Activated CD8-positive, alpha-beta memory T cell treated with anti-CD3 and anti-CD28 coated beads, Interleukin-2, amount 50 U/mL, for 24 hours (primary cell): ENCODE data around the gene ROBO3.

Experiments
- DNase-seq: peaks from one replicate; pipeline ENCODE4 v3.0.0-alpha.2; 2020; ENCODE audit errors: extremely low read depth

ROBO3 gene, protein sequence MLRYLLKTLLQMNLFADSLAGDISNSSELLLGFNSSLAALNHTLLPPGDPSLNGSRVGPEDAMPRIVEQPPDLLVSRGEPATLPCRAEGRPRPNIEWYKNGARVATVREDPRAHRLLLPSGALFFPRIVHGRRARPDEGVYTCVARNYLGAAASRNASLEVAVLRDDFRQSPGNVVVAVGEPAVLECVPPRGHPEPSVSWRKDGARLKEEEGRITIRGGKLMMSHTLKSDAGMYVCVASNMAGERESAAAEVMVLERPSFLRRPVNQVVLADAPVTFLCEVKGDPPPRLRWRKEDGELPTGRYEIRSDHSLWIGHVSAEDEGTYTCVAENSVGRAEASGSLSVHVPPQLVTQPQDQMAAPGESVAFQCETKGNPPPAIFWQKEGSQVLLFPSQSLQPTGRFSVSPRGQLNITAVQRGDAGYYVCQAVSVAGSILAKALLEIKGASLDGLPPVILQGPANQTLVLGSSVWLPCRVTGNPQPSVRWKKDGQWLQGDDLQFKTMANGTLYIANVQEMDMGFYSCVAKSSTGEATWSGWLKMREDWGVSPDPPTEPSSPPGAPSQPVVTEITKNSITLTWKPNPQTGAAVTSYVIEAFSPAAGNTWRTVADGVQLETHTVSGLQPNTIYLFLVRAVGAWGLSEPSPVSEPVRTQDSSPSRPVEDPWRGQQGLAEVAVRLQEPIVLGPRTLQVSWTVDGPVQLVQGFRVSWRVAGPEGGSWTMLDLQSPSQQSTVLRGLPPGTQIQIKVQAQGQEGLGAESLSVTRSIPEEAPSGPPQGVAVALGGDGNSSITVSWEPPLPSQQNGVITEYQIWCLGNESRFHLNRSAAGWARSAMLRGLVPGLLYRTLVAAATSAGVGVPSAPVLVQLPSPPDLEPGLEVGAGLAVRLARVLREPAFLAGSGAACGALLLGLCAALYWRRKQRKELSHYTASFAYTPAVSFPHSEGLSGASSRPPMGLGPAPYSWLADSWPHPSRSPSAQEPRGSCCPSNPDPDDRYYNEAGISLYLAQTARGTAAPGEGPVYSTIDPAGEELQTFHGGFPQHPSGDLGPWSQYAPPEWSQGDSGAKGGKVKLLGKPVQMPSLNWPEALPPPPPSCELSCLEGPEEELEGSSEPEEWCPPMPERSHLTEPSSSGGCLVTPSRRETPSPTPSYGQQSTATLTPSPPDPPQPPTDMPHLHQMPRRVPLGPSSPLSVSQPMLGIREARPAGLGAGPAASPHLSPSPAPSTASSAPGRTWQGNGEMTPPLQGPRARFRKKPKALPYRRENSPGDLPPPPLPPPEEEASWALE (N-terminal part only)

GRCh38 chr11:124865181-124865901 is at the start of gene ROBO3:
Gene ROBO3, plus strand, starts transcription at chr11:124865432. Its CDS starts 146 bp downstream, at chr11:124865578.
- DNase-seq = no peak

- no peak for DNase-seq
These were observed 48.2 kb upstream of the ROBO3 start for GRCh38 chr11:124817036-124817435.

DNA sequence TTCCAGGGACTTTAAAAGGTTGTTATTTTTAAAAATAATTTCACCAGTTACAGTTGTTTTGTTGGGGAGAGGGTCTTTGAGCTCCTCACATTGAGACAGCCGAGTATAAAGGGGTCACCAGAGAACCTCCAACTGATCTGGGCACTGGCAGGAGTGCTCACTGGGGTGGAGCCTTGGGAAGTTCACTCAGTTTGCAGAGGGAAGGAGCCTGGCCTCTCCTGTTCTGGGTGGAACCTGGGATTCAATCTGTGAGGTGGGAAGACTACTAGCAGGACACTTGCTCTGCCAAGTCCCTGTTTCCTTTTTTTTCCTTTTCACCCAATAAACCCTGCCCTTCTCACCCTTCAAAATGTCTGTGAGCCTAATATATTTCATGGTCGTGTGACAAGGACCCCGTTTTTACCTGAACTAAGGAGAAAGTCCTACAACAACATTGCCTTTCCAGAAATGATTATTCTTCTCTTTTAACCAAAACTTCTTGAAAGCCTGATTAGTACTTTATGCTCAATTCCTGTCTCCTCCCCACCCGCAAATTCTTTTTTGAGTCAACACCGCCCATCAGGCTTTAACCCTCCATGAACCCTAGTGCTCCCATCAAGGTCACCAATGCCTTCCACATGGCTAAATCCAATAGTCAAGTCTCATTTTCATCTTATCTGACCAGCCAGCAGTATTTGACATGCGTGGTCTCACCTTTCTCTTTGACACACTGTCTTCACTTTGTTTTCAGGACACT is 43.1 kb upstream of the ROBO3 start:
- DNase-seq = no peak

- no peak for DNase-seq
These were observed 41.5 kb upstream of the ROBO3 start for GRCh38 chr11:124823512-124824376.

DNA sequence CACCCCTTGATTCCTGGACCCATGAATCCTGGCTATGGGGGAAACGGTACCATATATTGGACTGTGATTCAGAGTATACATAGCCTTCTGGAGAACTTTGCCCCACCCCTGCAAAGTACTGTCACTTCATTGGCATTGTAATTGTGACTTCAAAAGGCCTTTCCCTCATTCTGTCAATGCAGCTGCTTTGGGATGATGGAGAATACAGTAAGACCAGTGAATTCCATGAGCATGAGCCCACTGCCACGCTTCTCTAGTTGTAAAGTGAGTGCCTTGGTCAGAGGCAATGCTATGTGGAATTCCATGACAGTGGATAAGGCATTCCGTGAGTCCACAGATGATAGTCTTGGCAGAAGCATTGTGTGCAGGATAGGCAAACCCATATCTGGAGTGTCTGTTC is 39.4 kb upstream of the ROBO3 start:
- DNase-seq = no peak

GRCh38 chr11:124829986-124830385 is 35.2 kb upstream of the ROBO3 start:
- no peak for DNase-seq

GRCh38 chr11:124830749-124831148 is 34.5 kb upstream of the ROBO3 start:
- no peak for DNase-seq

- no peak for DNase-seq
These were observed 33.3 kb upstream of the ROBO3 start for GRCh38 chr11:124831897-124832296.

GRCh38 chr11:124832571-124832970 is 32.7 kb upstream of the ROBO3 start:
- DNase-seq = no peak

DNA sequence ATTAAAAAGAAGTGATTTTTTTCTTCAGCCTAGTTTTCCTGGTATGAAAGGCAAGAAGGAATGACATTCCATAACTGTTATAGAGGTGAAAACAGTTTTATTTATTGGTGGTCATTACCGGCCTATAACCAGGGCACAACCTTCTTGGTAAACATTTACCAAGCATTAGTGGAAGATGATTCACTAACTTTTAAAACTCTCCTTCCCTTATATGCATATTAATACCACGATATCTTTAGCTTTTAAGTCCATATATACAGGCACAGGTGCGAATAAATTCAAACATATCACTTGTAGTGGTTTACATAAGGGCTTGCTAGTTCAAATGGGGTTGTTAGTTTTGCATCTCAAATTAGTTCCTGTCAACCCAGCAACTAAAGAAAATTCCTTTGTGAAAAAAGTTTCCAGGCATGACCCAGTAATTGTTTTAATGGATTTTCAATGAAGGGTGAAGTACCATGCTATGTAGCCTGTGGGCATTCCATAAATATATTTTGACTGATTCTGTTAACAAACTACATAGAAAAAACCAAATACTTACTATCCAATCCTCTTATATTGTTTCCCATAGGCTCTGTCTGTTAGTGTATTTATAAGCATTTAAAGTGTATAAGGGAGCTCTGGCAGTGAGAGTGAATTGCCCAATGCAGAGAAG is 30.6 kb upstream of the ROBO3 start:
- no peak for DNase-seq

DNA sequence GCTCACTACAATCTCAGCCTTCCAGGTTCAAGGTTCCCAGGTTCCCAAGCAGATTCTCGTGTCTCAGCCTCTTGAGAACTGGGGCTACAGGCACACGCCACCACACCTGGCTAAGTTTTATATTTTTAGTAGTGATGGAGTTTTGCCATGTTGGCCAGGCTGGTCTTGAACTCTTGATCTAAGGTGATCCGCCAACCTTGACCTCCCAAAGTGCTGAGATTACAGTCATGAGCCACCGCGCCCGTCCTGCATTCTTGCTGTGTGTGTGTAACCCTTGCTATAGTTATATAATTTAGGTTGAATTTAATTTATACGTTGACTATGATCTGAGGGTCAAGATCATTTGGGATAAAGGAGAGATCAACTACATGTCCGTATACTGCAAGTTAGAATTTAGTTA is 29.3 kb upstream of the ROBO3 start:
- no peak for DNase-seq

DNA sequence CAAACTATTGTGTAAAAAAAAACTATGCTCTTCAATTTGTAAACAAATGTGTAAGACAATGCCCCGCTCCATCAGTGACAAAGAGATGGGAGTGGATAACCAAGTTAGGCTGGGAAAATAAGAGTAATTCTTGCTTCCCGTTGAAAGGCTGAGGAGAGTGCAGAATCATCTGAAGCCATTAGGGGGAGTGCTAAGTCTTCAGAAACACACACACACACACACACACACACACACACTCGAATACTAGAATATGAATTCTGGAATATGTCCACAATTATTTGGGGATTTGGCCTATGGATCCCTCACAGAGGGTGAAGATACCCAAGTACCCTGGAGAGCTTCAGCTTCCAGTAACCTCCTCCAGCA is 27.8 kb upstream of the ROBO3 start:
- no peak for DNase-seq

DNA sequence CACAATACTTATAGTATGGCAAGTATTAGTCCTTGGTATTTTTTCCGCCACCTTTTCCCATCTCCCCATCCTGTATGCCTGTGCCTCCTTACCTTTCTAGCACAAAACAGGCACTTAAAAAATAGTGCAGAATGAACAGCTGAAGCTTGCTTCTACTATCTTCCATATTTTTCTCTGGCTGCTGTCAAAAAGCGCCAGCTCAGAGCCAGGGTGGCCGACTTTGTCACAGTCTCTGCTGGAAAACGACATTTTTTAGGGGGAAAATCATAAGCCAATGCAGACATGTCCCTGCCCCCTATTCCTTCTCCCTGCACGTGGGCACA is 26.5 kb upstream of the ROBO3 start:
- DNase-seq = no peak

DNA sequence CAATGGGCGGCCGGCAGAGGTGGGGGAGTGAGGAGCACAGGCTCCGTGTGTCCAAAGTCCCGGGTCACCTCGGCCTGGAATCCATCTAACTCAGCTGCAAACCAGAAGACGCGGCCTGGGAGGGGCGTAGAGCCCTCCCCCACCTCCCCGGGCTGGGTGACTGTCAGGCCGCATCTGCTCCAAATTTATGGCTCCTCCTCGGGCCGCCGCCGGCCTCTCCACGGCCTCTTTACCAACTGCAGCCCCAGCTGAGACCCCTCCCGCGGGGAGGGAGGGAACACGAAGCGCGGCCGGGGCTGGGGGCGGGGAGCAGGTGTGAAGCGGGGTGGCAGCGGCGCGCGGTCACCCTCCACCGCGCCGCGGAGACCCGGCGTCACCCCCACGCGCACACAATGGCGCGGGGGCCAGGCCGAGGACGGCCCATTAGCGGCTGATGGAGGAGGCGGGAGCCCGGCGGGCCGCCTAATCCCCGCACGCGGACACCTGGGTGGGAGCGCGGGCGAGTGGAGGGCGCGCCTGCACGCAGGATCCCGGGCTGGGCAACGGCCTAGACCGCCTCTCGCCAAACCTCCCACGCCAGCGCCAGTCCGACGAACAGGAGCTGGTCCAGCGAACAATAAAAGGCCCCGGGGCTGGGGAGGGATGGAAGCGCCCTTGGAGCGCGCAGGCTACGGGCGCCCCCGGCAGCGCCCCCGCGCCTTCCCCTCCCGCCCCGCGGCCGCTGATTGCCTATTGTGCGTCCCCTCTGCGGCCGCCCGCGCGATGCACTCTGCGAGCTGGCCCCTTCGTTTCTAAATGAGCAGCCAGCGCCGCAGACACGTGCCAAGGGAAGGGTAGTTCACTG is 25.9 kb upstream of the ROBO3 start:
- no peak for DNase-seq

DNA sequence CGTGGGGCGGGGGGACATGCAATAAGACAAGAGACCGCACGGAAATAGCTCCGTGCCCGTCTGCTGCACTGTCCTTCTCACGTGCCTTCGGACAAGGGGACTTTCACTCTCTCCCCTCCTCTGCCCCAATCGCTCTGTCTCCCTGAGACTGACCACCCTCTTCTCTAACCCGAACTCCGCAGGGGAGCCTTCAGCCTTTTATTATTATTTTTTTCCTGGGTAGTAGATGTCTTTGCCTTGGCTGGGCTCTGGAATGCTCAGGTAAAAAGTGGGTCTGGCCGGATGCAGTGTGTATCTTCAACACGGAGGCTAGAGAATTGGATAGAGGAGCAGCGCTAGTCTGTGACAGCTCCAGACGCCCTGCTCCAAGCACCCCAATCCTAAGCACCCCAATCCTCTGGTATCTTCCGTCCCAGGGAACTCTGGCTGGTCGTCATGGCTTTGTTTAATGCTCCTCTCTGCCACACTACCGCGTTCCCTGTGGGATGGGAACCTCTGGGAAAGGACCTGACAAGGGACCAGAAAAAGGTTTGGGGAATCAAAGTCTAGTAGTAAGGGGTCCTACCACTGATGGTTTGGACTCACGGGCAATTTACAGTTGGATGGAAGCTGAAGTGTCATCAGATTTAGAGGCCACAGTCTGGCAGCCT is 25.1 kb upstream of the ROBO3 start:
- no peak for DNase-seq

GRCh38 chr11:124840666-124841065 is 24.6 kb upstream of the ROBO3 start:
- DNase-seq = no peak

DNA sequence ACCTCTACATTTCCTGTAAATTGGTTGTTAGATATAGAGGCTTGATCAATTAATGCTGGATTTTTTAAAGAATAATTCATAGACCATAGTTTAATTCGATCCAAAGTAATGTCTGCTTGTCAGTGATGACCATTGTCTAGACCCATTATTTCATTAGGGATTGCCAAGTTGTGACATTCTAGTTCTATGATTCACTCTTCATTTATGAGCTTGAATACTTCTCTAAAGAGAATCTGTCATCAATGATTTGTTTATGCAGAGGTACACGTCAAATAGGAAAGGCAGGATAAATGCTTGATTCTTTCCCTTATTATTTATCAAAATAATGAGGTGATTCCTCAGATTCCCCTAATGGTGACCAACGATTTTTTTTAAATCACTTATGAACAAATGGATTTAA is 24.0 kb upstream of the ROBO3 start:
- no peak for DNase-seq

DNA sequence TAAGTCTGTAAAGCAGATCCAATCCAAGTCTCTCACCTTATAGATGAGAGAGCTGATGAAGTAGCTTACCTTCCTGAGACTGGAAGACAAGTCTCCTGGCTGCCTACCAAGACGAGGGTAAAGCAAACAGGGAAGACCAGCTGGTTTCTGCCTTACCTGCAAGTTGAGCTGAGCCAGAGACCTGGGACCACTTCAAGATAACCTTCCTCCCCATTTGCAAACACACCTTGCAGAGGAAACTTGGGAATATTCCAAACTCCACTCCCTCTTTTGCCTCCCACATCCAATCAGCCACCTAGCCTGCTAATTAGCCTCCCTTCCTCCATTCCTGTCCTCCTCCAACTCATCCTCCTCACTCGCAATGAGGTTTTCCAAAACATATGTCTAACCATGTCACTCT is 23.4 kb upstream of the ROBO3 start:
- DNase-seq = no peak
